ENCODE results near the gene CRYBA4.

GRCh38 chr22:26636296-26636695 is 14.5 kb downstream of the CRYBA4 start:
- TF ChIP-seq REST (IDR thresholded peaks at IDR 0.05) (no peak), CTCF (IDR thresholded peaks at IDR 0.05; ENCODE audit: low read depth, low read length, missing input control) (no peak), EGR1 (IDR thresholded peaks at IDR 0.05; ENCODE audit: low read depth in 2 of 2) (no peak), FOXA1 (IDR thresholded peaks at IDR 0.05) (no peak)

Measured in liver (tissue), 3 donors.